GM12878 (cell line): ENCODE data around the gene FAF1. TPM values are rescaled to one million over a fixed set of nuclear protein-coding genes. Genes with fewer than 3 reads are reported as not detected.

ENCODE experiments used
- ATAC-seq: fragments of 200-7000 bp; cut with Tn5 transposase; 3 replicates; pipeline ENCODE4 v1.9.1; 2020; ENCODE audit warnings: mild to moderate bottlenecking, moderate library complexity
- BruUV-seq: library from RNA; stranded (reverse); fragments of 400-500 nt; replicated peaks from 2 replicates; lab custom pipeline; 2021; lab: Mats Ljungman, UMichigan
- CTCF ChIA-PET: fragments of 300-600 bp; sonication (Branson Sonifier 250); formaldehyde crosslinking; extraction: SDS; loops from one replicate; lab custom pipeline; 2021; ENCODE audit warnings: inconsistent platforms; lab: Yijun Ruan, JAX
- POLR2A ChIA-PET: fragments of 350-600 bp; formaldehyde crosslinking; extraction: SDS; loops from one replicate; lab custom pipeline; 2021; ENCODE audit warnings: inconsistent platforms; lab: Charles Lee
- RAD21 ChIA-PET: fragments of 300-600 bp; sonication (Branson Sonifier 250); formaldehyde crosslinking; loops from one replicate; lab custom pipeline; 2023; ENCODE audit warnings: antibody characterized with exemption; ENCODE audit not compliant: unreplicated experiment; lab: Charles Lee
- SMC1A ChIA-PET: fragments of 300-600 bp; sonication (Branson Sonifier 250); formaldehyde crosslinking; loops from one replicate; lab custom pipeline; 2023; ENCODE audit not compliant: unreplicated experiment, uncharacterized antibody; lab: Charles Lee
- DNase-seq: peaks from one replicate; pipeline ENCODE4 v3.0.0-alpha.2; 2011; ENCODE audit warnings: low read depth, low spot score
- FAIRE-seq: peaks from 3 replicates; lab custom pipeline; 2011; peaks lifted over from hg19 to GRCh38; lab: Jason Lieb, UNC
- H2AFZ ChIP-seq: 2 replicates; pipeline ENCODE4 v1.6.0; 2011; ENCODE audit warnings: low read depth, low read length, control low read depth; ENCODE audit not compliant: control insufficient read depth
- H3K27ac ChIP-seq: 2 replicates; pipeline ENCODE4 v1.5.1; 2011; ENCODE audit warnings: control low read depth; ENCODE audit not compliant: control insufficient read depth, insufficient read depth
- H3K27me3 ChIP-seq, 2 experiments: replicated peaks in 1 of 2; 2 replicates each; pipeline versions ENCODE4 v1.6.0 to v1.6.1; 2011; ENCODE audit warnings: low read length in 1 of 2; ENCODE audit not compliant: control insufficient read depth in 2 of 2, insufficient read depth in 2 of 2
- H3K36me3 ChIP-seq, 2 experiments: 2 replicates each; pipeline ENCODE4 v1.5.1; 2011; ENCODE audit warnings: low read length in 1 of 2; ENCODE audit not compliant: control insufficient read depth in 2 of 2, insufficient read depth in 2 of 2
- H3K4me1 ChIP-seq: 2 replicates; pipeline ENCODE4 v1.6.1; 2011; ENCODE audit warnings: mild to moderate bottlenecking, low read length, moderate library complexity, mixed read lengths; ENCODE audit not compliant: control insufficient read depth, insufficient read depth
- H3K4me2 ChIP-seq: 2 replicates; pipeline ENCODE4 v1.6.0; 2011; ENCODE audit warnings: control low read depth; ENCODE audit not compliant: control insufficient read depth, insufficient read depth
- H3K4me3 ChIP-seq: fragments of 200-600 bp; sonication (generic); 2 replicates; pipeline ENCODE4 v1.5.1; 2016
- H3K79me2 ChIP-seq: 2 replicates; pipeline ENCODE4 v1.6.0; 2011; ENCODE audit warnings: low read length; ENCODE audit not compliant: control insufficient read depth, insufficient read depth
- H3K9ac ChIP-seq: 2 replicates; pipeline ENCODE4 v1.8.0; 2011; ENCODE audit warnings: low read length, control low read depth, mixed read lengths; ENCODE audit not compliant: control insufficient read depth, insufficient read depth
- H3K9me3 ChIP-seq: replicated peaks from 3 replicates; pipeline ENCODE4 v1.5.1; 2011; ENCODE audit warnings: mild to moderate bottlenecking, low read length; ENCODE audit not compliant: control insufficient read depth, insufficient read depth
- H4K20me1 ChIP-seq: 2 replicates; pipeline ENCODE4 v1.6.0; 2011; ENCODE audit not compliant: control insufficient read depth, insufficient read depth
- BMI1 ChIP-seq: fragments of 450-650 bp; IDR thresholded peaks from 2 replicates; pipeline ENCODE4 v1.6.1; 2016; ENCODE audit warnings: mild to moderate bottlenecking, moderate library complexity, borderline replicate concordance
- CBFB ChIP-seq: IDR thresholded peaks from 2 replicates; pipeline ENCODE4 v1.6.1; 2016; ENCODE audit warnings: antibody characterized with exemption, low read depth
- MYB ChIP-seq: fragments of 150-350 bp; IDR thresholded peaks from 2 replicates; pipeline ENCODE4 v1.6.1; 2014; ENCODE audit warnings: mild to moderate bottlenecking, low read depth, low read length, borderline replicate concordance
- NR2C2 ChIP-seq: IDR thresholded peaks from 2 replicates; pipeline ENCODE4 v1.6.1; 2011; ENCODE audit warnings: borderline replicate concordance, low read depth; ENCODE audit not compliant: control insufficient read depth, insufficient read length
- SMAD1 ChIP-seq: fragments of 450-650 bp; IDR thresholded peaks from 2 replicates; pipeline ENCODE4 v1.6.1; 2018; ENCODE audit warnings: mild to moderate bottlenecking, low read depth; ENCODE audit not compliant: partially characterized antibody
- SUPT20H ChIP-seq: IDR thresholded peaks from 2 replicates; pipeline ENCODE4 v1.6.1; 2011; ENCODE audit warnings: low read depth, mild to moderate bottlenecking, low read length, moderate library complexity, borderline replicate concordance; ENCODE audit not compliant: control insufficient read depth
- SUZ12 ChIP-seq: fragments of 200-600 bp; sonication (generic); IDR thresholded peaks from one replicate; pipeline ENCODE4 v1.6.1; 2018; ENCODE audit warnings: antibody characterized with exemption, mild to moderate bottlenecking; ENCODE audit not compliant: unreplicated experiment
- TARDBP ChIP-seq: IDR thresholded peaks from 2 replicates; pipeline ENCODE4 v1.6.1; 2016; ENCODE audit warnings: borderline replicate concordance
- WGBS: methylation state at CpG from one replicate; pipeline ENCODE4 v1.1.6; 2016; ENCODE audit warnings: low lambda C conversion rate; ENCODE audit not compliant: insufficient replicate concordance, insufficient coverage; ENCODE audit errors: missing lambda C conversion rate; 5-methylcytosine and 5-hydroxymethylcytosine counted together
- in situ Hi-C: fragments of 300-500 bp; cut with MboI; formaldehyde crosslinking; loops from 9 replicates; pipeline ENCODE4 v1.14.3; 2018; ENCODE audit warnings: mixed read lengths
- intact Hi-C: fragments of 100-400 bp; cut with micrococcal nuclease; formaldehyde crosslinking; loops from one replicate; pipeline ENCODE4 v1.14.2; 2022; ENCODE audit not compliant: unreplicated experiment
- polyA plus RNA-seq, 11 experiments: library from polyadenylated mRNA; depleted of rRNA in 4 of 11; unstranded in 6 of 11; stranded (reverse) in 5 of 11; fragments of >200 nt; fragmentation: Nextera tagmentation in 4 of 11; fragmentation: Illumina TruSeq in 1 of 11; extraction: Ambion mirVana in 4 of 11; extraction: Trizol in 1 of 11; gene quantifications; 1 replicate in 1 of 11; 2 replicates in 10 of 11; pipeline versions ENCODE4 v1.2.1 to v1.2.3, GENCODE V29; 2011 to 2016; ENCODE audit warnings: inconsistent platforms in 2 of 11, missing spikeins in 2 of 11, low read depth in 1 of 11
- total RNA-seq, 4 experiments: library from RNA; depleted of rRNA in 3 of 4; stranded (reverse); fragments of >200 nt in 3 of 4; fragmentation: Illumina TruSeq in 1 of 4; extraction: Trizol in 1 of 4; gene quantifications; 2 replicates each; pipeline versions ENCODE4 v1.2.1 to v1.2.3, GENCODE V29; 2013 to 2021
- TF ChIP-seq, protein P1 (sequence below): fragments of 450-650 bp; IDR thresholded peaks from 2 replicates; pipeline ENCODE4 v1.6.1; 2017; ENCODE audit warnings: mild to moderate bottlenecking
- TF ChIP-seq, protein P2 (sequence below): fragments of 450-650 bp; IDR thresholded peaks from 2 replicates; pipeline ENCODE4 v1.6.1; 2017; ENCODE audit warnings: mild to moderate bottlenecking, moderate library complexity

FAF1 gene
- total and polyA plus RNA-seq, 10 of the 15 experiments (the other 5 are each of a cell fraction or from before 2014, with no cell fraction given): 8.6 to 54.5 (median 23.7) TPM

DNA sequence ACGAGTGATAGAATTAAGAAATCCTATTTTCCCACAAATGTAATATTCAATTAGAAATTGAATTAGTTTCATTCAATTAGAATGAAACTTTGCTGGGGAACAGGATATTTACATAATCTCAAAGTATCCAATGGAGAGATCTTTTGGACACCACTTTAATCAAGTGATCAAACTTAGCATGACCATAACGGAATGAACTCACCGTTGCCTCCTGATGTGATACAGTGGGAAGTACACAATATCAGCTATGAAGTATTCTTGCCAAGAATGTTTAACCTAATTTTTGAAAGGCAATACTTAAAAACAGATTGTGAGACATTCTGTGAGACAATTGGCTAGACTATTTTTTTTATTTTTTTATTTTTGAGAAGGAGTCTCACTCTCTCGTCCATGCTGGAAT lies 26.6 kb upstream of the FAF1 start:
- H3K79me2 ChIP-seq: peaks cover 28% of the 10 kb centered on the region
- FAIRE-seq (no peak), DNase-seq (no peak), ATAC-seq (no peak)
- H3K9ac ChIP-seq: no peak overlapping the region
- no peak overlapping the region for H3K4me3 ChIP-seq
- TF ChIP-seq TARDBP (no peak), SUPT20H (no peak), MYB (no peak), BMI1 (no peak), SUZ12 (no peak), SMAD1 (no peak), NR2C2 (no peak), CBFB (no peak)
- TF ChIP-seq, protein P1, sequence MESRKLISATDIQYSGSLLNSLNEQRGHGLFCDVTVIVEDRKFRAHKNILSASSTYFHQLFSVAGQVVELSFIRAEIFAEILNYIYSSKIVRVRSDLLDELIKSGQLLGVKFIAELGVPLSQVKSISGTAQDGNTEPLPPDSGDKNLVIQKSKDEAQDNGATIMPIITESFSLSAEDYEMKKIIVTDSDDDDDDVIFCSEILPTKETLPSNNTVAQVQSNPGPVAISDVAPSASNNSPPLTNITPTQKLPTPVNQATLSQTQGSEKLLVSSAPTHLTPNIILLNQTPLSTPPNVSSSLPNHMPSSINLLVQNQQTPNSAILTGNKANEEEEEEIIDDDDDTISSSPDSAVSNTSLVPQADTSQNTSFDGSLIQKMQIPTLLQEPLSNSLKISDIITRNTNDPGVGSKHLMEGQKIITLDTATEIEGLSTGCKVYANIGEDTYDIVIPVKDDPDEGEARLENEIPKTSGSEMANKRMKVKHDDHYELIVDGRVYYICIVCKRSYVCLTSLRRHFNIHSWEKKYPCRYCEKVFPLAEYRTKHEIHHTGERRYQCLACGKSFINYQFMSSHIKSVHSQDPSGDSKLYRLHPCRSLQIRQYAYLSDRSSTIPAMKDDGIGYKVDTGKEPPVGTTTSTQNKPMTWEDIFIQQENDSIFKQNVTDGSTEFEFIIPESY: no peak
- TF ChIP-seq, protein P2, sequence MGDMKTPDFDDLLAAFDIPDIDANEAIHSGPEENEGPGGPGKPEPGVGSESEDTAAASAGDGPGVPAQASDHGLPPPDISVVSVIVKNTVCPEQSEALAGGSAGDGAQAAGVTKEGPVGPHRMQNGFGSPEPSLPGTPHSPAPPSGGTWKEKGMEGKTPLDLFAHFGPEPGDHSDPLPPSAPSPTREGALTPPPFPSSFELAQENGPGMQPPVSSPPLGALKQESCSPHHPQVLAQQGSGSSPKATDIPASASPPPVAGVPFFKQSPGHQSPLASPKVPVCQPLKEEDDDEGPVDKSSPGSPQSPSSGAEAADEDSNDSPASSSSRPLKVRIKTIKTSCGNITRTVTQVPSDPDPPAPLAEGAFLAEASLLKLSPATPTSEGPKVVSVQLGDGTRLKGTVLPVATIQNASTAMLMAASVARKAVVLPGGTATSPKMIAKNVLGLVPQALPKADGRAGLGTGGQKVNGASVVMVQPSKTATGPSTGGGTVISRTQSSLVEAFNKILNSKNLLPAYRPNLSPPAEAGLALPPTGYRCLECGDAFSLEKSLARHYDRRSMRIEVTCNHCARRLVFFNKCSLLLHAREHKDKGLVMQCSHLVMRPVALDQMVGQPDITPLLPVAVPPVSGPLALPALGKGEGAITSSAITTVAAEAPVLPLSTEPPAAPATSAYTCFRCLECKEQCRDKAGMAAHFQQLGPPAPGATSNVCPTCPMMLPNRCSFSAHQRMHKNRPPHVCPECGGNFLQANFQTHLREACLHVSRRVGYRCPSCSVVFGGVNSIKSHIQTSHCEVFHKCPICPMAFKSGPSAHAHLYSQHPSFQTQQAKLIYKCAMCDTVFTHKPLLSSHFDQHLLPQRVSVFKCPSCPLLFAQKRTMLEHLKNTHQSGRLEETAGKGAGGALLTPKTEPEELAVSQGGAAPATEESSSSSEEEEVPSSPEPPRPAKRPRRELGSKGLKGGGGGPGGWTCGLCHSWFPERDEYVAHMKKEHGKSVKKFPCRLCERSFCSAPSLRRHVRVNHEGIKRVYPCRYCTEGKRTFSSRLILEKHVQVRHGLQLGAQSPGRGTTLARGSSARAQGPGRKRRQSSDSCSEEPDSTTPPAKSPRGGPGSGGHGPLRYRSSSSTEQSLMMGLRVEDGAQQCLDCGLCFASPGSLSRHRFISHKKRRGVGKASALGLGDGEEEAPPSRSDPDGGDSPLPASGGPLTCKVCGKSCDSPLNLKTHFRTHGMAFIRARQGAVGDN: no peak
- intact Hi-C loops (no loop called here), in situ Hi-C loops (no loop called here)
- no peak overlapping the region for H3K4me2 ChIP-seq
- no peaks in the 10 kb centered on the region for H4K20me1 ChIP-seq
- ChIA-PET SMC1A (no interaction called here), CTCF (no interaction called here), RAD21 (no interaction called here), POLR2A (interaction anchor here (0.6 kb wide), 1 partner anchor 32 kb away, joined by 3 read pairs; no protein-coding TSS in a partner anchor)
- no peak overlapping the region for H3K27ac ChIP-seq
- no TSS peak for BruUV-seq
- H3K9me3 ChIP-seq: no peaks in the 10 kb centered on the region; the same call in 2 of the 3 replicates
- H3K4me1 ChIP-seq: peaks cover 6% of the 10 kb centered on the region; the same call in 1 of the 2 replicates
- no peaks in the 10 kb centered on the region for H3K36me3 ChIP-seq
- no peaks in the 10 kb centered on the region for H3K27me3 ChIP-seq
- 98% methylated on average over 4 of the region's 4 CpGs for WGBS
- no peak overlapping the region for H2AFZ ChIP-seq
